PC-3 (cell line): ENCODE measurements around the gene VAT1L. TPM values are rescaled to one million over a fixed set of nuclear protein-coding genes. Genes with fewer than 3 reads are reported as not detected.

Experiments used
- ATAC-seq: fragments of 200-7000 bp; cut with Tn5 transposase; 2 replicates; pipeline ENCODE4 v1.9.1; 2020; ENCODE audit warnings: mild to moderate bottlenecking, moderate library complexity
- BruUV-seq: library from RNA; stranded (reverse); fragments of 400-500 nt; replicated peaks from 2 replicates; lab custom pipeline; 2021; lab: Mats Ljungman, UMichigan
- CTCF ChIA-PET: fragments of 300-600 bp; sonication (Branson Sonifier 250); formaldehyde crosslinking; loops from one replicate; lab custom pipeline; 2022; ENCODE audit warnings: antibody characterized with exemption; lab: Charles Lee
- POLR2A ChIA-PET: fragments of 300-600 bp; sonication (Branson Sonifier 250); formaldehyde crosslinking; loops from one replicate; lab custom pipeline; 2022; ENCODE audit warnings: antibody characterized with exemption; ENCODE audit not compliant: unreplicated experiment; lab: Charles Lee
- DNase-seq: peaks from one replicate; pipeline ENCODE4 v3.0.0-alpha.2; 2015
- H2AFZ ChIP-seq: fragments of 300-600 bp; sonication (generic); 2 replicates; pipeline ENCODE4 v1.6.0; 2016; ENCODE audit warnings: antibody characterized with exemption, low read length
- H3F3A ChIP-seq: fragments of 300-600 bp; sonication (generic); one replicate; pipeline ENCODE4 v1.6.0; 2017; ENCODE audit warnings: antibody characterized with exemption, low read length, control low read depth, mild to moderate bottlenecking; ENCODE audit not compliant: unreplicated experiment
- H3K27ac ChIP-seq: fragments of 300-600 bp; sonication (generic); 2 replicates; pipeline ENCODE4 v1.5.1; 2016; ENCODE audit warnings: mild to moderate bottlenecking, low read length
- H3K27me3 ChIP-seq: fragments of 300-600 bp; sonication (generic); 2 replicates; pipeline ENCODE4 v1.6.1; 2016; ENCODE audit warnings: low read length, mixed read lengths
- H3K36me3 ChIP-seq: fragments of 300-600 bp; sonication (generic); 2 replicates; pipeline ENCODE4 v1.6.1; 2016; ENCODE audit warnings: low read depth, mixed run types, low read length, mixed read lengths
- H3K4me1 ChIP-seq: fragments of 300-600 bp; sonication (generic); 2 replicates; pipeline ENCODE4 v1.5.1; 2016; ENCODE audit warnings: low read length; ENCODE audit not compliant: insufficient read depth
- H3K4me2 ChIP-seq: fragments of 300-600 bp; sonication (generic); 2 replicates; pipeline ENCODE4 v1.6.0; 2016; ENCODE audit warnings: low read length
- H3K4me3 ChIP-seq: fragments of 300-600 bp; sonication (generic); 2 replicates; pipeline ENCODE4 v1.5.1; 2016; ENCODE audit warnings: mild to moderate bottlenecking, low read length, mixed read lengths
- H3K79me2 ChIP-seq: fragments of 300-600 bp; sonication (generic); 2 replicates; pipeline ENCODE4 v1.6.1; 2017; ENCODE audit warnings: low read length, mixed read lengths
- H3K9ac ChIP-seq: fragments of 300-600 bp; sonication (generic); 2 replicates; pipeline ENCODE4 v1.6.0; 2016; ENCODE audit warnings: mild to moderate bottlenecking, low read length
- H3K9me2 ChIP-seq: fragments of 300-600 bp; sonication (generic); replicated peaks from 2 replicates; pipeline ENCODE4 v1.6.1; 2016; ENCODE audit warnings: mixed run types, low read length, mixed read lengths
- H3K9me3 ChIP-seq: fragments of 300-600 bp; sonication (generic); 2 replicates; pipeline ENCODE4 v1.6.1; 2016; ENCODE audit warnings: low read length, mixed read lengths
- H4K20me1 ChIP-seq: fragments of 300-600 bp; sonication (generic); 2 replicates; pipeline ENCODE4 v1.6.1; 2016; ENCODE audit warnings: low read length, mixed read lengths
- EZH2 ChIP-seq: fragments of 300-600 bp; sonication (generic); IDR thresholded peaks from one replicate; pipeline ENCODE4 v1.6.1; 2017; ENCODE audit warnings: antibody characterized with exemption, mild to moderate bottlenecking, low read length; ENCODE audit not compliant: unreplicated experiment
- EZH2phosphoT487 ChIP-seq: fragments of 300-600 bp; sonication (generic); IDR thresholded peaks from 2 replicates; pipeline ENCODE4 v1.6.1; 2018; ENCODE audit warnings: mild to moderate bottlenecking, antibody characterized with exemption, low read length, borderline replicate concordance
- intact Hi-C: fragments of 100-400 bp; cut with micrococcal nuclease; formaldehyde crosslinking; loops from 2 replicates; pipeline ENCODE4 v1.9.0; 2023
- total RNA-seq: library from RNA; depleted of rRNA; stranded (reverse); fragments of >200 nt; gene quantifications from 2 replicates; pipeline ENCODE4 v1.2.3, GENCODE V29; 2014
- TF ChIP-seq, protein P1 (sequence below): fragments of 300-600 bp; sonication (generic); conservative IDR thresholded peaks from 2 replicates; pipeline ENCODE4 v1.5.1; 2017; ENCODE audit warnings: antibody characterized with exemption, low read depth, mild to moderate bottlenecking, low read length

The VAT1L gene
- total RNA-seq, 1 experiment from 2014 or later, result 0.47 TPM

DNA sequence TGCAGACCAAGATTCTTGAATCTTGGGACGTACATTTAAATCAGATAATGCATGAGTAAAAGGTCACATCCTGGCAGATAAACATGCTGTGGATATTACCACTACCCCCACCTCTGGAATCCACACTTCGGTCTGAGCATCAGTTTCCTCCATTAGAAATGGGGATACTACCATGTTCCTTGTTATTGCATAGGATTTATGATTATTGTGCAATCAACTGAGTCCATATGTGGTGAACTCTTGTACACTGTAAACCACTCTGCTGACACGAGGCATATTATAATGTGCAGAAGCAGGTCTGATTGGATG, 108.7 kb downstream of the VAT1L start:
- ChIA-PET CTCF (no interaction called here), POLR2A (no interaction called here)
- Histone ChIP-seq H3K36me3 (no peaks in the 10 kb centered on the region), H3K27ac (no peak overlapping the region), H4K20me1 (no peaks in the 10 kb centered on the region), H3K4me3 (no peak overlapping the region), H3K27me3 (no peaks in the 10 kb centered on the region), H2AFZ (no peak overlapping the region), H3K9me3 (no peaks in the 10 kb centered on the region), H3K4me2 (no peak overlapping the region), H3K9me2 (no peaks in the 10 kb centered on the region), H3K4me1 (no peaks in the 10 kb centered on the region), H3K79me2 (no peaks in the 10 kb centered on the region), H3K9ac (no peak overlapping the region), H3F3A (no peaks in the 10 kb centered on the region)
- no peak for DNase-seq
- BruUV-seq, result no TSS peak
- TF ChIP-seq EZH2, result no peak
- TF ChIP-seq EZH2phosphoT487, result no peak
- TF ChIP-seq, protein P1, sequence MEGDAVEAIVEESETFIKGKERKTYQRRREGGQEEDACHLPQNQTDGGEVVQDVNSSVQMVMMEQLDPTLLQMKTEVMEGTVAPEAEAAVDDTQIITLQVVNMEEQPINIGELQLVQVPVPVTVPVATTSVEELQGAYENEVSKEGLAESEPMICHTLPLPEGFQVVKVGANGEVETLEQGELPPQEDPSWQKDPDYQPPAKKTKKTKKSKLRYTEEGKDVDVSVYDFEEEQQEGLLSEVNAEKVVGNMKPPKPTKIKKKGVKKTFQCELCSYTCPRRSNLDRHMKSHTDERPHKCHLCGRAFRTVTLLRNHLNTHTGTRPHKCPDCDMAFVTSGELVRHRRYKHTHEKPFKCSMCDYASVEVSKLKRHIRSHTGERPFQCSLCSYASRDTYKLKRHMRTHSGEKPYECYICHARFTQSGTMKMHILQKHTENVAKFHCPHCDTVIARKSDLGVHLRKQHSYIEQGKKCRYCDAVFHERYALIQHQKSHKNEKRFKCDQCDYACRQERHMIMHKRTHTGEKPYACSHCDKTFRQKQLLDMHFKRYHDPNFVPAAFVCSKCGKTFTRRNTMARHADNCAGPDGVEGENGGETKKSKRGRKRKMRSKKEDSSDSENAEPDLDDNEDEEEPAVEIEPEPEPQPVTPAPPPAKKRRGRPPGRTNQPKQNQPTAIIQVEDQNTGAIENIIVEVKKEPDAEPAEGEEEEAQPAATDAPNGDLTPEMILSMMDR, result no peak
- no peak for ATAC-seq
- intact Hi-C loops, result no loop called here

DNA sequence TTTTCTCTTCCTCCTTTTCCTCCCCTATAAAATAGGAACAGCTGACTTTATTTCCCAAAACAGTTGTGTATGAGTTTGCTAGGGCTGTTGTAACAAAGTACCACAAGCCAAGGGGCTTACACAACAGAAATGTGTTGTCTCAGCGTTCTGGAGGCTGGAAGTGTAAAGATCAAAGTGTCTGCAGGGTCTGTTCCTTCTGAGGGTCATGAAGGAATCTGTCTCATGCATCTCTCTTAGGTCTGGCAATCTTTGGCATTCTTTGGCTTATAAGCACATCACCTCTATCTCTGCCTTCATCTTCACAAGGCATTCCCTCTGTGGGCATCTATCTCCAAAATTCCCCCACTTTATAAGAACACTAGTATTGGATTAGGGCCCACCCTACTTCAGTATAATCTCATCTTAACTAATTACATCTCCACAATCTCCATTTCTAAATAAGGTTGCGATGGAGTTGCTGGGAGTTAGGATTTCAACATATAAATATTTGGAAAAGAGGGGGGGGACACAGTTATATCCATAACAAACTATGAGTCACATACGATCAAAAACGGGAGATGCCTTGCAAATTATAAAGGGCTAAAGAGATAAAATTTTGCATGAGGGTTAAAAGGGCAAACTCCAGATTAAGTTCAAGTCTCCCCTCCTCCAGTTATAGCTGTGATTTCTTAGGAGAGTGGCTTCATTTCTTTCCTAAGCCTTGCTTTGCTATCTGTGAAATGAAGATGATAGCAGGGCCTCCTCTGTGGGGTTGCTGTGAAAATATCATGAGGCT, 109.7 kb downstream of the VAT1L start:
- no peaks in the 10 kb centered on the region for H3K79me2 ChIP-seq
- H3K27ac ChIP-seq, result no peak overlapping the region
- no peak overlapping the region for H3K9ac ChIP-seq
- BruUV-seq, result no TSS peak
- TF ChIP-seq EZH2phosphoT487 (no peak), EZH2 (no peak)
- TF ChIP-seq, protein P1, result no peak
- intact Hi-C loops, result no loop called here
- no peak overlapping the region for H3K4me3 ChIP-seq
- CTCF ChIA-PET, result no interaction called here
- H3K4me1 ChIP-seq, result no peaks in the 10 kb centered on the region
- H2AFZ ChIP-seq, result no peak overlapping the region
- H3K4me2 ChIP-seq, result no peak overlapping the region
- H3K9me3 ChIP-seq, result no peaks in the 10 kb centered on the region
- no peak for ATAC-seq
- H4K20me1 ChIP-seq, result no peaks in the 10 kb centered on the region
- POLR2A ChIA-PET, result no interaction called here
- no peaks in the 10 kb centered on the region for H3K36me3 ChIP-seq
- DNase-seq, result no peak
- H3F3A ChIP-seq, result no peaks in the 10 kb centered on the region
- H3K27me3 ChIP-seq, result no peaks in the 10 kb centered on the region
- H3K9me2 ChIP-seq, result no peaks in the 10 kb centered on the region

DNA sequence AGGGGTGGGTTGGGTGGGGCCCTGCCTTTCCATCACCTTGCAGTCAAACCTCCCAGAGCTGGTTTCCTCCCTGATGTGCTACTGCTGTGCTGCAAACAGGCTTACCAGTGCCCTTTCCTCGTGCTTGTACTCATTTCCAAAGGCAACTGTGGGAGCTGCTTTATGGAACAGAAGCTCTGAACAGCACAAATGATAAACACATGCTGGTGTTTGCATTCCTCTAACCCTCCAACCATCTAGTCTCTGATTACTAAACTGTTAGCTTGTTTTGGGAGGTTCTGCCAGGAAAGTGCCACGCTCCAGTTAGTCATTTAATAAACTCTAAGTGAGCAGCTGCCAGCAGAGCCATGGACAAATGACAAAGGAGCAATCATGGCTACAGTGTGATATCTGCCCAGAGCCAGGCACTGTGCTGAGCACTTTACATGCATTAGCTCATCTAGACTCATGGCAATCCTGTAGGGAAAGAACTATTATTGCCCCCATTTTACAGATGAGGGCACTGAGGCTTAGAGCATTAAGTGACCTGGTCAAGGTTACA, 110.4 kb downstream of the VAT1L start:
- H3K27ac ChIP-seq, result no peak overlapping the region
- no peaks in the 10 kb centered on the region for H3K4me1 ChIP-seq
- H3K27me3 ChIP-seq, result no peaks in the 10 kb centered on the region
- no peaks in the 10 kb centered on the region for H4K20me1 ChIP-seq
- H3K79me2 ChIP-seq, result no peaks in the 10 kb centered on the region
- no peaks in the 10 kb centered on the region for H3F3A ChIP-seq
- TF ChIP-seq EZH2, result no peak
- TF ChIP-seq EZH2phosphoT487, result no peak
- TF ChIP-seq, protein P1, result no peak
- H3K36me3 ChIP-seq, result no peaks in the 10 kb centered on the region
- ATAC-seq, result no peak
- no peak overlapping the region for H3K4me2 ChIP-seq
- H3K4me3 ChIP-seq, result no peak overlapping the region
- CTCF ChIA-PET, result no interaction called here
- no TSS peak for BruUV-seq
- H3K9me3 ChIP-seq, result no peaks in the 10 kb centered on the region
- no peak overlapping the region for H2AFZ ChIP-seq
- H3K9ac ChIP-seq, result no peak overlapping the region
- H3K9me2 ChIP-seq, result no peaks in the 10 kb centered on the region
- DNase-seq, result no peak
- POLR2A ChIA-PET, result no interaction called here
- intact Hi-C loops, result no loop called here
